ENCODE data around the gene PPM1H.
"Not testable (repeated sequence)": the region's sequence is repeated elsewhere in the genome, so short reads cannot be mapped to it uniquely, and the experiment has no call there.

PPM1H gene

GRCh38 chr12:62969695-62970094, 34.7 kb upstream of the PPM1H start:
- Histone ChIP-seq H3K4me3 (no peak overlapping the region), H3K36me3 (ENCODE audit: insufficient read depth, low read length) (no peaks in the 10 kb centered on the region), H3K27ac (no peak overlapping the region), H3K9ac (ENCODE audit: insufficient read length) (no peak overlapping the region), H3K9me3 (ENCODE audit: low read depth, low read length) (no peaks in the 10 kb centered on the region)
- no peak for DNase-seq (ENCODE audit: low read depth, low spot score)
- no peak for TF ChIP-seq POLR2AphosphoS5 (IDR thresholded peaks at IDR 0.05; ENCODE audit: borderline replicate concordance, low read depth, low read length)
- TF ChIP-seq EZH2 (IDR thresholded peaks at IDR 0.05) = no peak
- TF ChIP-seq FOXP2 (optimal IDR thresholded peaks at IDR 0.05; ENCODE audit: control extremely low read depth, extremely low read length, insufficient read depth) = no peak

GRCh38 chr12:62967701-62968100, 32.8 kb upstream of the PPM1H start:
- Histone ChIP-seq H3K36me3 (ENCODE audit: insufficient read depth, low read length) (no peaks in the 10 kb centered on the region), H3K4me3 (no peak overlapping the region), H3K27ac (no peak overlapping the region), H3K9me3 (ENCODE audit: low read depth, low read length) (no peaks in the 10 kb centered on the region), H3K9ac (ENCODE audit: insufficient read length) (no peak overlapping the region)
- no peak for TF ChIP-seq POLR2AphosphoS5 (IDR thresholded peaks at IDR 0.05; ENCODE audit: borderline replicate concordance, low read depth, low read length)
- TF ChIP-seq EZH2 (IDR thresholded peaks at IDR 0.05) = no peak
- TF ChIP-seq FOXP2 (optimal IDR thresholded peaks at IDR 0.05; ENCODE audit: control extremely low read depth, extremely low read length, insufficient read depth) = no peak
- no peak for DNase-seq (ENCODE audit: low read depth, low spot score)

GRCh38 chr12:62966990-62967506, 32.1 kb upstream of the PPM1H start:
- Histone ChIP-seq H3K27ac (no peak overlapping the region), H3K36me3 (ENCODE audit: insufficient read depth, low read length) (no peaks in the 10 kb centered on the region), H3K4me3 (no peak overlapping the region), H3K9me3 (ENCODE audit: low read depth, low read length) (no peaks in the 10 kb centered on the region), H3K9ac (ENCODE audit: insufficient read length) (no peak overlapping the region)
- TF ChIP-seq POLR2AphosphoS5 (IDR thresholded peaks at IDR 0.05; ENCODE audit: borderline replicate concordance, low read depth, low read length) (no peak), FOXP2 (optimal IDR thresholded peaks at IDR 0.05; ENCODE audit: control extremely low read depth, extremely low read length, insufficient read depth) (no peak), EZH2 (IDR thresholded peaks at IDR 0.05) (no peak)
- no peak for DNase-seq (ENCODE audit: low read depth, low spot score)

GRCh38 chr12:62966446-62966989, 31.6 kb upstream of the PPM1H start:
- not testable (repeated sequence) for H3K27ac ChIP-seq; DNase-seq (ENCODE audit: low read depth, low spot score); H3K9me3 ChIP-seq (ENCODE audit: low read depth, low read length); H3K9ac ChIP-seq (ENCODE audit: insufficient read length); H3K4me3 ChIP-seq; H3K36me3 ChIP-seq (ENCODE audit: insufficient read depth, low read length)

- H3K27ac ChIP-seq; H3K9me3 ChIP-seq (ENCODE audit: low read depth, low read length); H3K9ac ChIP-seq (ENCODE audit: insufficient read length); DNase-seq (ENCODE audit: low read depth, low spot score); H3K4me3 ChIP-seq; H3K36me3 ChIP-seq (ENCODE audit: insufficient read depth, low read length): not testable (repeated sequence)
Observed at GRCh38 chr12:62965700-62966099, 30.8 kb upstream of the PPM1H start.

- H3K27ac ChIP-seq; H3K9me3 ChIP-seq (ENCODE audit: low read depth, low read length); H3K9ac ChIP-seq (ENCODE audit: insufficient read length); H3K36me3 ChIP-seq (ENCODE audit: insufficient read depth, low read length); DNase-seq (ENCODE audit: low read depth, low spot score); H3K4me3 ChIP-seq: not testable (repeated sequence)
Observed at GRCh38 chr12:62965242-62965641, 30.3 kb upstream of the PPM1H start.

- TF ChIP-seq EZH2 (IDR thresholded peaks at IDR 0.05) = no peak
- TF ChIP-seq POLR2AphosphoS5 (IDR thresholded peaks at IDR 0.05; ENCODE audit: borderline replicate concordance, low read depth, low read length) = no peak
- TF ChIP-seq FOXP2 (optimal IDR thresholded peaks at IDR 0.05; ENCODE audit: control extremely low read depth, extremely low read length, insufficient read depth) = no peak
- Histone ChIP-seq H3K4me3 (no peak overlapping the region), H3K36me3 (ENCODE audit: insufficient read depth, low read length) (no peaks in the 10 kb centered on the region), H3K27ac (no peak overlapping the region), H3K9me3 (ENCODE audit: low read depth, low read length) (no peaks in the 10 kb centered on the region), H3K9ac (ENCODE audit: insufficient read length) (no peak overlapping the region)
- DNase-seq (ENCODE audit: low read depth, low spot score) = no peak
Observed at GRCh38 chr12:62963486-62964041, 28.6 kb upstream of the PPM1H start.

- DNase-seq (ENCODE audit: low read depth, low spot score) = no peak
- TF ChIP-seq POLR2AphosphoS5 (IDR thresholded peaks at IDR 0.05; ENCODE audit: borderline replicate concordance, low read depth, low read length) = no peak
- TF ChIP-seq EZH2 (IDR thresholded peaks at IDR 0.05) = no peak
- TF ChIP-seq FOXP2 (optimal IDR thresholded peaks at IDR 0.05; ENCODE audit: control extremely low read depth, extremely low read length, insufficient read depth) = no peak
- H3K9me3 ChIP-seq (ENCODE audit: low read depth, low read length) = no peaks in the 10 kb centered on the region
- H3K9ac ChIP-seq (ENCODE audit: insufficient read length) = no peak overlapping the region
- H3K4me3 ChIP-seq = no peak overlapping the region
- H3K27ac ChIP-seq = no peak overlapping the region
- H3K36me3 ChIP-seq (ENCODE audit: insufficient read depth, low read length) = no peaks in the 10 kb centered on the region
Observed at GRCh38 chr12:62960324-62960723, 25.4 kb upstream of the PPM1H start.

- no peaks in the 10 kb centered on the region for H3K36me3 ChIP-seq (ENCODE audit: insufficient read depth, low read length)
- TF ChIP-seq POLR2AphosphoS5 (IDR thresholded peaks at IDR 0.05; ENCODE audit: borderline replicate concordance, low read depth, low read length) = no peak
- TF ChIP-seq FOXP2 (optimal IDR thresholded peaks at IDR 0.05; ENCODE audit: control extremely low read depth, extremely low read length, insufficient read depth) = no peak
- no peak for TF ChIP-seq EZH2 (IDR thresholded peaks at IDR 0.05)
- H3K9me3 ChIP-seq (ENCODE audit: low read depth, low read length) = no peaks in the 10 kb centered on the region
- no peak overlapping the region for H3K4me3 ChIP-seq
- no peak overlapping the region for H3K9ac ChIP-seq (ENCODE audit: insufficient read length)
- H3K27ac ChIP-seq = no peak overlapping the region
- no peak for DNase-seq (ENCODE audit: low read depth, low spot score)
Observed at GRCh38 chr12:62959745-62960144, 24.8 kb upstream of the PPM1H start.

Data from SK-N-MC (cell line).